ENCODE results near the gene COL4A4.
"Not testable (repeated sequence)": the region's sequence is repeated elsewhere in the genome, so short reads cannot be mapped to it uniquely, and the experiment has no call there.

The COL4A4 gene

DNA sequence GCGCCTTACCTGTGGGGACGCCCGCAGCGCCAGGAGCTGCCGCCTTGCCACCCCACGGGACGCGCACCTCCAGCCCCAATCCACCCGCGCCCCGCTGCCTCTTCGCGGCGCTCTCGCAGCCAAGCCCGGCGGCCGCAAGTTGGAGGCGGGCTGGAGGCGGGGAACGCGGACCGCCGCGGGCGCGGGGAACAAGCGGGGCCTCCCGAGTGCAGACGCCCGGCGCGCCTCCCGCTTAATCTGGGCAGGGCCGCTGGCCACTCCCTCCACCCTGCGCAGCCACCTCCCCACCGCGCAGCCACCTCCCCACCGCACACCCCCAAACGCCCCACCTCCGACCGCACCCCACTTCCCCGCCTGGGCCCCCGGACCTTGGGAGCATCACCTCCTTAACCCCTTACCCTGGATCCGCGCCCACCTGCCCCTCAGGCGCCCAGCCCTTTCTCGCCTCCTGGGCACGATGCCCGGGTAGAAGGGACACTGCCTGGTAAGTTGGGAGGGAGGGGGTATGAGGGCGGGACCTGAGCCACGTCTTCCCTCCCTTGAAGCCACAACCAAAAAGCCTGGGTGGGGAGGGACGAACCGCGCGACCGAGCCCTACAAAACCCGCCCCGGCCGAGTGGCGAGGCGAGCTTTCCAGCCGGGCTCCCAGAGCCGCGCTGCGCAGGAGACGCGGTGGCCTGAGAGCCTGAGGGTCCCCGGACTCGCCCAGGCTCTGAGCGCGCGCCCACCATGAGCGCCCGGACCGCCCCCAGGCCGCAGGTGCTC lies at the start of gene COL4A4, which contains the start of gene COL4A3:
COL4A4 (minus strand) TSS at position 208 of the 765 bp plus-strand sequence. CDS start 16,722 bp downstream, outside the sequence.
COL4A3 (plus strand) TSS at position 627 of the 765 bp plus-strand sequence; CDS start at position 730, 103 bp downstream.
- DNase-seq, result no peak

DNA sequence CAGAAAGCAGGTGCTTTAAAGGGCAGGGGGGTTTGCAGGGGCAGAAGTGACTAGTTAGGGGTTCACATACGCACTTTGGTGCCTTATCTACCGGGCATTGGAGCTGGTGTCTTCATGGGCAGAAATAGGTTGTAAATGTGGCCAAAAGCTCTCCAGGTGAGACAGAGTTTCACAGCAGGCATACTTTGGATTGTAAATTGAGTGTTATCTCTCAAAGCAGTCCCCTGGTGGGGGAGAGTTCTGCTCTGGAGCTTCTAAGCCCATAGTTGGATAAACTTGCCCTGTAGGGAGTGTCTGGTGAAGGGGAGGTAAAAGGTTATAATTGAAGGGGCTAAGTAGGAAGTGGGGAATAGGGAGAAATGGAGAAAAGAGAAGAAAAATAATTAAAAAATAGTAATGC lies 43.6 kb upstream of the COL4A4 start:
- no peak for DNase-seq

GRCh38 chr2:227206406-227206805 lies 42.4 kb upstream of the COL4A4 start:
- DNase-seq, result no peak

- DNase-seq, result no peak
Measured at GRCh38 chr2:227205701-227206100, 41.7 kb upstream of the COL4A4 start.

GRCh38 chr2:227204452-227204851 lies 40.4 kb upstream of the COL4A4 start:
- DNase-seq, result no peak

DNA sequence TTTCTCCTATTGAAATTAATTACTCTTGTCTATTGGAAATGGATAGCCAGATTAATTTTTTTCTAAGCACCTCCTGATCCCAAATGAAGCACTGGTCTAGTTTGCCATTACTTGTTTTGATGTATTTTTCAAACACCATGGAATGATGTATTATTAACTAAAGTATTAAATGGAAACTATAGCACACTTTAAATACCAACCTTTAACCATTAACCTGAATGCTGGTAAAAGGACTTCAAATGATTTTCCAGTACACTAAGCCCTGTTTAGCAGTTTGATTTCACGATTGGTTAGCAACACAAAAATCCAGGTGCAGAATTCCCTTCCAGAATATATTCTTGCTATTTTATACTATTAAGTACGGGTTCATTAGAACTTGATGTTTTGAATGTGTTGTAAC lies 37.8 kb upstream of the COL4A4 start:
- DNase-seq, result no peak

DNA sequence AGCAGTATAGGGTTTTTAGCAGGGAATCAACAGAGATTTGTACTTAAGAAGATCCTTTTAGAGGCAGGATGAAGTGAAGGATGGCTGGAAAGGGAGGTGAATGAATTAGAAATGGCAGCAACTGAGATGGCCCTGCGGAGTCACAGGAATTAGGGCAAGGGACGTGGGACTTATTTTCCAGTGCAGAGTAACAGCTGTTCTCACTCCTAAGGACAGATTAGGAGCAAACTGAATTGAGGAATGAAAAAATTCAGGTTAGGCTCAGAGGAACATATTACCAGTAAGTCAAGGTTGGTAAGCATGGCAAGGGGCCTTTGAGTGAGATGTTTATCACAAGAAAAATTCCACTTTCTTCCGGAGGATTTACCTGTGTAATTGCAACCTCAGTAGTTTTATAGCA lies 34.9 kb upstream of the COL4A4 start:
- no peak for DNase-seq

DNA sequence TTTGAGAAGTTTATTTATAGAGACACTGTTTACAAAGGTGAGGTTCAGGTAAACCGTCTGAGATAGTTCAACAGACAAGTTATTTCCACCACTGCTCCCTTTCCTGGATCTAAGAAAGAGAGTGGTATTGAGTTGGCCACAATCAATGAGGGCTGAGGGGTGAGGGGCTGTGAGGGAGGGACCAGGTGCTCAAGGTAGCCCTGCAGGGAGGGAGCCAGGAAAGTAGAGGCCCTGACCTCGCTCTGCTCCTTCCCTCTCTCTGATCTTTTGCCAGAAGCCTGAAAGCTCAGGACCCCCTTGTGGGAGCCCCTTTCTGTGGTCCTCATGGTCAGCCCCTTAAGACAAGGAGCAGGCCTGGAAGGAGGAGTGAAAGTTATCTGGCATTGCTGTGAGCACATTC lies 30.2 kb upstream of the COL4A4 start:
- no peak for DNase-seq

DNA sequence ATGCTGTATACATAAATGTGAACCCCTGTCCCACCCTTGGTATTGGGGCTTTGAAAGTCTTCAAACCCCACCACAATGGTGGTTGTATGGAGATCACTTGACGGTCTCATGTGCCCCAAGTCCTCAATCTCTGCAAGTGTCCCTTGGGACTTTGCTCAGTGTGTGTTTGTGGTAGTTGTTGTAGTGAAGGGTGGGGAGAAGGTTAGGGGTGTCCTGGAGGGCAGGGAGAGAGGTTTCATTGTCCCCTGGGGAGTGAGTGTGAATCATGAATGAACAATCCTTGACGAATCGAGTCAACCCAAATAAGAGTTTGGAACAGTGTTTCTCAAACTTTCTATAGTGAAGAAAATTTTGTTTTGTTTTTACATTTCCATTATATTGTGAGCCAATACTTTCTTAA lies 28.5 kb upstream of the COL4A4 start:
- no peak for DNase-seq

GRCh38 chr2:227191367-227191766 lies 27.4 kb upstream of the COL4A4 start:
- peak; percentile 20 for DNase-seq

- peak; percentile 70 for DNase-seq
Measured at GRCh38 chr2:227188292-227188691, 24.3 kb upstream of the COL4A4 start.

GRCh38 chr2:227186751-227187150 lies 22.7 kb upstream of the COL4A4 start:
- no peak for DNase-seq

DNA sequence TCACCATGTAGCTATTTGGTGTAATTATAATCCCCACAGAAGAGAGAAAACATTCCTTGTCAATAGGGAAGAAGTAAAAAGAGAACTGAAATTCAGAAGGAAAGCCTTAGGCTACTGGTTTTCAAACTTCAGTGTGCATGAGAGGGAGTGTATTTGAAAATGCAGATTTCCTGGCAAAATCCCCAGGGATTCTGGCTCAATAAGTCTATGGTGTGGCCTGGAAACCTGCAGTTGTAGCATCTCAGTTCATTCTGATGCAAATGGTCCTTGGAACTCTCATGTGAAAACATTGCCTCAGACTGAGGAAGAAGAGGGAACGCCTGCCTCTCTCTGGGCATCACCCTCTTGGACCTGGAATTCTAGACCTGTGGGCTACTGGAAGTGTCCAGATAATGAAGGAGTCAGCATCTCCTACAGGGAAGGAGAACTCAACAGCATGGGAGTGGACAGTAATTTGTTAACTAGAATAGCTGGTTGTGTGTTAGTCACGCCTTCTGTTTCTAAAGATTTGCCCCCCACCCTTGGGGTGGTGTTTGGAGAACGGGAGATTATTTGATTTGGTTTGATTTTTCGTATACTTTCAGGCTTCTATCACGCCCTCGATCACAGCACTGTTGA lies 21.7 kb upstream of the COL4A4 start:
- DNase-seq, result no peak

DNA sequence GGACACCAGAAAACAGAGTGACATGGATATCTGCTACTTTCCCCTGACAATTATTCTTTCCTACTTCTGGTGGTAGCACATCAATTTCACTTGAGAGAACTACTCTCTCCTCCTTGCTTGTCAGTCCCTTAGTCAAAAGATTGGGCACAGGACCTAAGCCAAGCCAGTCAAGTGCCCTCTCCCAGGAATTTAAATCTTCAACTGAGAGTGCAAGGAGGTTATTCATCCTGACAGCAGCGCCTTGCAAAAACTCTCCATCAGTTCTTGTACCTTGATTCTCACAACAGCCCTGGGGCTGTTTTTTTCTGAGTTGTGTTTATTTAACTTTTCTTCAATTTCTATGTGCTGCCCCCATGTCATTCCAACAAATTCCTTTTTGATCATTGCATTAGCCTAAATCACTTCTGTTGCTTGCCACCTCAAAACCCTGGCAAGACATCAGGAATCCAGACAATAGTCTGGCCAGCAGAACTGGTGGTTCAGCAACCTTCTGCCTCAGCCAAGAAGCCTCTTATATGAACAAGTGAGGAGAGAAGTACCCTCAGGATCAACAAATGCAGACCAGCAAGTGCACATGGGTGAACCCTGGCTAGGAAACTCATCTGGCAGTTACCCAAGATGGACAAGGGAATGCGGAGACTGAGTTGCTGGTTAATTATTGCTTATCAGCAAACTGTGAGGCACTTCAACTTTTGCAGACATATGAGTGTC lies 19.8 kb upstream of the COL4A4 start:
- no peak for DNase-seq

DNA sequence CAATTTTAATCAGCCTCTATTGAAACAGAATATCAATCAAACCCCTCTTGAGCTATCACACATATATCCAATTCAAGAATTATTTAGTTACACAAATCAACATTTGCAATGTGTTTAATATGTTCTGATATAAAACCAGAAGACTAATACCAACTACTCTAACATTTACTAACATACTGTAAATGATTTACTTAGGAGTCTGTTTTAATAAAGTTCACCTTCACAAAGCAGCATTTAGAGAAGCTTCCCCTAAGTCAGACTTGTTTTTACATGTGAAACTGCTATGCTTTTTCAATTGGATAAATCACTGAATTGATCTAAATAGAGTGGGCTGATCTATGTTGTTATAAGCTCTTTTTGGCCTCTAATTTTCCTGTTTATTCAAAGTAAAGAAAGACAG lies 18.8 kb upstream of the COL4A4 start:
- DNase-seq, result no peak

- DNase-seq, result no peak
Measured at GRCh38 chr2:227180770-227181169, 16.8 kb upstream of the COL4A4 start.

GRCh38 chr2:227179988-227180685 lies 16.1 kb upstream of the COL4A4 start:
- DNase-seq, result no peak

GRCh38 chr2:227177592-227178336 lies 13.8 kb upstream of the COL4A4 start:
- no peak for DNase-seq

DNA sequence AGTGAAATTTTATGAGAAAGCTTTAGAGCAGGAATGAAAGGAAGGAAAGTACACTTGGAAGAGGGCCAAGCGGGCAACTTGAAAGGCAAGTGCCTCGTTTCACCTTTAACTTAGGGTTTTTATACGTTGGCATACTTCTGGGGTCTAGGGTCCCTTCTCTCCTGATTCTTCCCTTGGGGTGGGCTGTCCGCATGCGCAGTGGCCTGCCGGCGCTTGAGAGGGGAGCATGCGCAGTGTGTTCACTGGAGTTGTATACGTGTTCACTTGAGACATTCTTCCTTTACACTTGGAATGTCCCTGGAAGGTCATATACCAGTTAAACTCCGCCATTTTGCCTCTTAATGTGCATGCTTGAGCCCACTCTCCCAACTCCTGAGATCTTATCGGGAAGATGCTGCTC lies 7.8 kb upstream of the COL4A4 start:
- DNase-seq, result not testable (repeated sequence)

DNA sequence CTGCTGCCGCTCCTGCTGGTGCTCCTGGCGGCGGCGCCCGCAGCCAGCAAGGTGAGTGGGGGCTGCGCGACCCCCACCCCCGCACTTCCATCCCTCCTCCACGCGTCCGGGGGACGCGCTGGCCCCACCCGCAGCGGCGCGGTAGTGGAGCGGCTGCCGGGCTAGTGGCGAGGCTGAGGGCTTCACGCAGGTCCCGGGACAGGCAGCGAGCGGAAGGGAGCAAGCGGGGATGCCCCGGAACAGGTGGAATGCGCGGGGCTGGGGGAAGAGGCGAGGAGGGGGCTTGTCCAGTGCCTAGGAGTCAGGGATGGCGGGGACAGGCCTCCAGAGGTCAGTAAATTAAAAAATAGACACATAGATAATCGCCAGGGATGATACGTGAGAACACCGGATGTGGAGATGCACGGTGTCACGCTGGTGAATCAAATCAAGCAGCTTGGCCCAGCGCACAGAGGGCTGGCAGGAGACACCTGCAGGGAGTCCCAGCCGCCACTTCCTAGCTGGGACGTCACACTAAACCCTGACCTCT lies 822 bp upstream of the COL4A4 start:
- no peak for DNase-seq

- DNase-seq, result no peak
Measured at GRCh38 chr2:227163485-227163997, 464 bp downstream of the COL4A4 start.

GRCh38 chr2:227161947-227162346 lies 2.1 kb downstream of the COL4A4 start:
- no peak for DNase-seq
